Activated CD4-positive, alpha-beta memory T cell treated with anti-CD3 and anti-CD28 coated beads, Interleukin-2, amount 10 ng/mL, durations not matched to agents 7 days and 5 days (primary cell): ENCODE results near the gene TMEM140. TPM values are rescaled to one million over a fixed set of nuclear protein-coding genes. Genes with fewer than 3 reads are reported as not detected.

Experiments
- CTCF ChIA-PET: fragments of 350-600 bp; sonication (Branson Sonifier 250); formaldehyde crosslinking; loops from one replicate; lab custom pipeline; 2021; ENCODE audit warnings: antibody characterized with exemption, inconsistent platforms; lab: Charles Lee
- POLR2A ChIA-PET: fragments of 350-600 bp; sonication (Branson Sonifier 250); formaldehyde crosslinking; loops from one replicate; lab custom pipeline; 2021; ENCODE audit warnings: antibody characterized with exemption; lab: Charles Lee
- DNase-seq: peaks from one replicate; pipeline ENCODE4 v3.0.0-alpha.2; 2020
- H3K27ac Mint-ChIP-seq: one replicate; pipeline ENCODE4 v1.8.0; 2021; ENCODE audit warnings: mild to moderate bottlenecking, mixed read lengths
- H3K27me3 Mint-ChIP-seq: one replicate; pipeline ENCODE4 v1.8.0; 2021; ENCODE audit warnings: mixed read lengths
- H3K36me3 Mint-ChIP-seq: one replicate; pipeline ENCODE4 v1.8.0; 2021; ENCODE audit warnings: low read depth, mixed read lengths
- H3K4me1 Mint-ChIP-seq: one replicate; pipeline ENCODE4 v1.8.0; 2021; ENCODE audit warnings: mixed read lengths
- H3K4me3 Mint-ChIP-seq: one replicate; pipeline ENCODE4 v1.8.0; 2021; ENCODE audit warnings: mild to moderate bottlenecking, mixed read lengths
- H3K9me3 Mint-ChIP-seq: one replicate; pipeline ENCODE4 v1.8.0; 2021; ENCODE audit warnings: mixed read lengths
- total RNA-seq, 2 experiments: library from RNA; stranded (reverse); gene quantifications; one replicate each; pipeline ENCODE4 v1.2.3, GENCODE V29; 2021

The TMEM140 gene
- total RNA-seq, 2 experiments from 2014 or later, result 36.5 to 37.1 TPM

- H3K36me3 Mint-ChIP-seq, result peaks cover 18% of the 10 kb centered on the region
- H3K27ac Mint-ChIP-seq, result no peak overlapping the region
- POLR2A ChIA-PET, result interaction anchor here (0.7 kb wide), 2 partner anchors 26 to 65 kb away, joined by 3 read pairs; partner anchors contain the start of gene CYREN
- no peaks in the 10 kb centered on the region for H3K27me3 Mint-ChIP-seq
- H3K4me1 Mint-ChIP-seq, result peaks cover 21% of the 10 kb centered on the region
- peaks cover 9% of the 10 kb centered on the region for H3K9me3 Mint-ChIP-seq
- CTCF ChIA-PET, result interaction anchor here (0.6 to 1.0 kb wide), 3 partner anchors 23 to 158 kb away, joined by 3 to 4 read pairs (median 3); partner anchors contain the start of gene AGBL3
- DNase-seq, result no peak
- no peak overlapping the region for H3K4me3 Mint-ChIP-seq
Observed at GRCh38 chr7:135143885-135144668, 3.8 kb upstream of the TMEM140 start.

GRCh38 chr7:135147341-135147898 lies 452 bp upstream of the TMEM140 start:
- no peak for DNase-seq
- Mint-ChIP-seq H3K36me3 (peaks cover 42% of the 10 kb centered on the region), H3K9me3 (no peaks in the 10 kb centered on the region)

GRCh38 chr7:135150072-135150782 lies 2.4 kb downstream of the TMEM140 start:
- H3K4me1 Mint-ChIP-seq, result peaks cover 65% of the 10 kb centered on the region
- H3K4me3 Mint-ChIP-seq, result peak overlapping the region; percentile 82
- H3K36me3 Mint-ChIP-seq, result peaks cover 71% of the 10 kb centered on the region
- H3K27me3 Mint-ChIP-seq, result no peaks in the 10 kb centered on the region
- CTCF ChIA-PET, result interaction anchor here (2.0 to 7.7 kb wide), 2 partner anchors 20 to 164 kb away, joined by 10 to 88 read pairs; partner anchors contain the start of genes AGBL3 and CYREN
- peak overlapping the region; percentile 58 for H3K27ac Mint-ChIP-seq
- DNase-seq, result no peak
- POLR2A ChIA-PET, result interaction anchor here (1.0 to 6.6 kb wide), 4 partner anchors 9 to 164 kb away, joined by 3 to 181 read pairs (median 47); partner anchors contain the start of genes AGBL3, CYREN and WDR91
- peaks cover 23% of the 10 kb centered on the region for H3K9me3 Mint-ChIP-seq

More at GRCh38 chr7:135147341-135147898, 452 bp upstream of the TMEM140 start:
- CTCF ChIA-PET, result interaction anchor here (0.6 to 7.7 kb wide), 10 partner anchors 10 to 834 kb away, joined by 3 to 88 read pairs (median 4); partner anchors contain the start of genes AGBL3, AKR1B1, CYREN and WDR91
- Mint-ChIP-seq H3K27ac (peak overlapping the region; percentile 91), H3K4me3 (peak overlapping the region; percentile 82), H3K27me3 (no peaks in the 10 kb centered on the region), H3K4me1 (peaks cover 47% of the 10 kb centered on the region)
- POLR2A ChIA-PET, result interaction anchor here (0.7 to 6.6 kb wide), 19 partner anchors 12 to 689 kb away, joined by 3 to 181 read pairs (median 4); partner anchors contain the start of genes AGBL3, AKR1B1, BPGM and CYREN

GRCh38 chr7:135151132-135151531 lies 3.3 kb downstream of the TMEM140 start:
- no peak for DNase-seq
- peaks cover 32% of the 10 kb centered on the region for H3K9me3 Mint-ChIP-seq
- H3K27me3 Mint-ChIP-seq, result no peaks in the 10 kb centered on the region
- H3K4me1 Mint-ChIP-seq, result peaks cover 61% of the 10 kb centered on the region
- H3K4me3 Mint-ChIP-seq, result peak overlapping the region; percentile 82
- ChIA-PET POLR2A (interaction anchor here (0.6 to 6.6 kb wide), 5 partner anchors 8 to 164 kb away, joined by 3 to 181 read pairs (median 4); partner anchors contain the start of genes AGBL3, CYREN and WDR91), CTCF (interaction anchor here (1.4 to 7.7 kb wide), 4 partner anchors 9 to 165 kb away, joined by 3 to 88 read pairs (median 7); partner anchors contain the start of genes AGBL3 and CYREN)
- peak overlapping the region; percentile 58 for H3K27ac Mint-ChIP-seq
- peaks cover 76% of the 10 kb centered on the region for H3K36me3 Mint-ChIP-seq

- Mint-ChIP-seq H3K4me3 (peak overlapping the region; percentile 82), H3K27ac (peak overlapping the region; percentile 58), H3K4me1 (peaks cover 59% of the 10 kb centered on the region), H3K36me3 (peaks cover 80% of the 10 kb centered on the region), H3K9me3 (peaks cover 36% of the 10 kb centered on the region), H3K27me3 (no peaks in the 10 kb centered on the region)
- ChIA-PET POLR2A (interaction anchor here (0.6 to 6.6 kb wide), 6 partner anchors 8 to 165 kb away, joined by 3 to 181 read pairs (median 4); partner anchors contain the start of genes AGBL3, CYREN and WDR91), CTCF (interaction anchor here (1.4 to 7.7 kb wide), 4 partner anchors 9 to 165 kb away, joined by 3 to 88 read pairs (median 7); partner anchors contain the start of genes AGBL3 and CYREN)
- no peak for DNase-seq
Observed at GRCh38 chr7:135151533-135151932, 3.7 kb downstream of the TMEM140 start.

GRCh38 chr7:135152442-135152841 lies 4.6 kb downstream of the TMEM140 start:
- H3K27me3 Mint-ChIP-seq, result no peaks in the 10 kb centered on the region
- peaks cover 89% of the 10 kb centered on the region for H3K36me3 Mint-ChIP-seq
- no peak overlapping the region for H3K4me3 Mint-ChIP-seq
- H3K4me1 Mint-ChIP-seq, result peaks cover 59% of the 10 kb centered on the region
- H3K9me3 Mint-ChIP-seq, result peaks cover 43% of the 10 kb centered on the region
- no peak overlapping the region for H3K27ac Mint-ChIP-seq
- POLR2A ChIA-PET, result interaction anchor here (0.8 to 6.6 kb wide), 2 partner anchors 15 to 59 kb away, joined by 3 to 181 read pairs; partner anchors contain the start of genes CYREN and WDR91
- CTCF ChIA-PET, result interaction anchor here (1.5 to 7.7 kb wide), 2 partner anchors 8 to 18 kb away, joined by 3 to 88 read pairs; partner anchors contain the start of gene CYREN
- no peak for DNase-seq

- Mint-ChIP-seq H3K9me3 (peaks cover 46% of the 10 kb centered on the region), H3K27ac (no peak overlapping the region), H3K27me3 (no peaks in the 10 kb centered on the region), H3K4me3 (no peak overlapping the region), H3K4me1 (peaks cover 67% of the 10 kb centered on the region), H3K36me3 (peaks cover 97% of the 10 kb centered on the region)
- ChIA-PET POLR2A (interaction anchor here (1.0 kb wide), 1 partner anchor 9 kb away, joined by 3 read pairs; no protein-coding TSS in a partner anchor), CTCF (interaction anchor here (1.0 kb wide), 1 partner anchor 823 kb away, joined by 3 read pairs; no protein-coding TSS in a partner anchor)
- DNase-seq, result no peak
Observed at GRCh38 chr7:135154734-135155133, 6.9 kb downstream of the TMEM140 start.

GRCh38 chr7:135156290-135156689 lies 8.4 kb downstream of the TMEM140 start:
- ChIA-PET POLR2A (interaction anchor here (7.1 kb wide), 2 partner anchors 7 to 14 kb away, joined by 53 to 90 read pairs; partner anchors contain the start of genes CYREN and TMEM140), CTCF (interaction anchor here (2.0 kb wide), 1 partner anchor 13 kb away, joined by 7 read pairs; no protein-coding TSS in a partner anchor)
- Mint-ChIP-seq H3K27ac (no peak overlapping the region), H3K9me3 (peaks cover 46% of the 10 kb centered on the region), H3K4me1 (peaks cover 68% of the 10 kb centered on the region), H3K4me3 (no peak overlapping the region), H3K36me3 (peaks cover 99% of the 10 kb centered on the region), H3K27me3 (no peaks in the 10 kb centered on the region)
- no peak for DNase-seq

- H3K4me1 Mint-ChIP-seq, result peaks cover 65% of the 10 kb centered on the region
Observed at GRCh38 chr7:135158141-135158655, 10.3 kb downstream of the TMEM140 start.

GRCh38 chr7:135158874-135159273 lies 11.0 kb downstream of the TMEM140 start:
- CTCF ChIA-PET, result interaction anchor here (0.8 kb wide), 1 partner anchor 11 kb away, joined by 3 read pairs; no protein-coding TSS in a partner anchor
- H3K36me3 Mint-ChIP-seq, result peaks cover 94% of the 10 kb centered on the region

More at GRCh38 chr7:135158141-135158655, 10.3 kb downstream of the TMEM140 start:
- H3K27ac Mint-ChIP-seq, result no peak overlapping the region
- no peak overlapping the region for H3K4me3 Mint-ChIP-seq
- H3K9me3 Mint-ChIP-seq, result peaks cover 53% of the 10 kb centered on the region
- H3K27me3 Mint-ChIP-seq, result no peaks in the 10 kb centered on the region
- DNase-seq, result no peak
- H3K36me3 Mint-ChIP-seq, result peaks cover 98% of the 10 kb centered on the region
- POLR2A ChIA-PET, result interaction anchor here (7.1 kb wide), 2 partner anchors 9 to 12 kb away, joined by 53 to 90 read pairs; partner anchors contain the start of genes CYREN and TMEM140
- CTCF ChIA-PET, result interaction anchor here (0.8 to 2.0 kb wide), 3 partner anchors 10 to 11 kb away, joined by 3 to 7 read pairs (median 4); partner anchors contain the start of gene TMEM140

More at GRCh38 chr7:135158874-135159273, 11.0 kb downstream of the TMEM140 start:
- Mint-ChIP-seq H3K4me3 (no peak overlapping the region), H3K9me3 (peaks cover 48% of the 10 kb centered on the region), H3K27ac (peak overlapping the region; percentile 83), H3K27me3 (no peaks in the 10 kb centered on the region), H3K4me1 (peaks cover 62% of the 10 kb centered on the region)
- POLR2A ChIA-PET, result interaction anchor here (7.1 kb wide), 2 partner anchors 9 to 11 kb away, joined by 53 to 90 read pairs; partner anchors contain the start of genes CYREN and TMEM140
- DNase-seq, result no peak
